ENCODE measurements around the gene CUL3. TPM values are rescaled to one million over a fixed set of nuclear protein-coding genes. Genes with fewer than 3 reads are reported as not detected.
"Not testable (repeated sequence)": the region's sequence is repeated elsewhere in the genome, so short reads cannot be mapped to it uniquely, and the experiment has no call there.

The CUL3 gene
- total RNA-seq, 1 donor from 2014 or later, result 89.8 TPM

GRCh38 chr2:224485081-224486014, 99.8 kb downstream of the CUL3 start:
- intact Hi-C loops (cut with micrococcal nuclease); H3K4me3 Mint-ChIP-seq (ENCODE audit: low read depth); DNase-seq (ENCODE audit: low spot score); H3K27me3 Mint-ChIP-seq (ENCODE audit: low read depth); H3K27ac Mint-ChIP-seq: not testable (repeated sequence)
- Mint-ChIP-seq H3K9me3 (peaks cover 11% of the 10 kb centered on the region), H3K36me3 (ENCODE audit: low read depth) (peaks cover 66% of the 10 kb centered on the region), H3K4me1 (ENCODE audit: low read depth) (peaks cover 30% of the 10 kb centered on the region)

GRCh38 chr2:224479826-224480225, 105.3 kb downstream of the CUL3 start:
- H3K4me3 Mint-ChIP-seq (ENCODE audit: low read depth), result no peak overlapping the region
- intact Hi-C loops (cut with micrococcal nuclease), result no loop called here
- H3K9me3 Mint-ChIP-seq, result no peaks in the 10 kb centered on the region
- peaks cover 56% of the 10 kb centered on the region for H3K36me3 Mint-ChIP-seq (ENCODE audit: low read depth)
- H3K27ac Mint-ChIP-seq, result no peak overlapping the region
- H3K4me1 Mint-ChIP-seq (ENCODE audit: low read depth), result peaks cover 6% of the 10 kb centered on the region
- H3K27me3 Mint-ChIP-seq (ENCODE audit: low read depth), result no peaks in the 10 kb centered on the region
- no peak for DNase-seq (ENCODE audit: low spot score)

- Mint-ChIP-seq H3K4me1 (ENCODE audit: low read depth) (no peaks in the 10 kb centered on the region), H3K36me3 (ENCODE audit: low read depth) (peaks cover 35% of the 10 kb centered on the region), H3K27ac (no peak overlapping the region), H3K4me3 (ENCODE audit: low read depth) (no peak overlapping the region), H3K27me3 (ENCODE audit: low read depth) (no peaks in the 10 kb centered on the region), H3K9me3 (no peaks in the 10 kb centered on the region)
- intact Hi-C loops (cut with micrococcal nuclease), result no loop called here
- no peak for DNase-seq (ENCODE audit: low spot score)
Observed at GRCh38 chr2:224472827-224473226, 112.3 kb downstream of the CUL3 start.

GRCh38 chr2:224472137-224472536, 113.0 kb downstream of the CUL3 start:
- Mint-ChIP-seq H3K27me3 (ENCODE audit: low read depth) (no peaks in the 10 kb centered on the region), H3K4me1 (ENCODE audit: low read depth) (no peaks in the 10 kb centered on the region), H3K4me3 (ENCODE audit: low read depth) (no peak overlapping the region), H3K9me3 (no peaks in the 10 kb centered on the region), H3K27ac (no peak overlapping the region), H3K36me3 (ENCODE audit: low read depth) (peaks cover 28% of the 10 kb centered on the region)
- intact Hi-C loops (cut with micrococcal nuclease), result no loop called here
- no peak for DNase-seq (ENCODE audit: low spot score)

GRCh38 chr2:224469374-224469964, 115.7 kb downstream of the CUL3 start:
- Mint-ChIP-seq H3K4me3 (ENCODE audit: low read depth) (no peak overlapping the region), H3K4me1 (ENCODE audit: low read depth) (peaks cover under 1% of the 10 kb centered on the region), H3K27me3 (ENCODE audit: low read depth) (no peaks in the 10 kb centered on the region), H3K9me3 (peaks cover 4% of the 10 kb centered on the region), H3K27ac (no peak overlapping the region), H3K36me3 (ENCODE audit: low read depth) (peaks cover 13% of the 10 kb centered on the region)
- DNase-seq (ENCODE audit: low spot score), result no peak
- intact Hi-C loops (cut with micrococcal nuclease), result no loop called here

- peaks cover 4% of the 10 kb centered on the region for H3K9me3 Mint-ChIP-seq
- H3K36me3 Mint-ChIP-seq (ENCODE audit: low read depth), result no peaks in the 10 kb centered on the region
- H3K4me1 Mint-ChIP-seq (ENCODE audit: low read depth), result peaks cover 5% of the 10 kb centered on the region
- intact Hi-C loops (cut with micrococcal nuclease), result no loop called here
- DNase-seq (ENCODE audit: low spot score), result no peak
- H3K27me3 Mint-ChIP-seq (ENCODE audit: low read depth), result peaks cover 6% of the 10 kb centered on the region
- H3K4me3 Mint-ChIP-seq (ENCODE audit: low read depth), result no peak overlapping the region
- H3K27ac Mint-ChIP-seq, result no peak overlapping the region
Observed at GRCh38 chr2:224466304-224466895, 118.8 kb downstream of the CUL3 start.

GRCh38 chr2:224461391-224461790, 123.8 kb downstream of the CUL3 start:
- H3K4me1 Mint-ChIP-seq (ENCODE audit: low read depth), result peaks cover 5% of the 10 kb centered on the region
- H3K36me3 Mint-ChIP-seq (ENCODE audit: low read depth), result no peaks in the 10 kb centered on the region
- H3K27ac Mint-ChIP-seq, result no peak overlapping the region
- H3K27me3 Mint-ChIP-seq (ENCODE audit: low read depth), result peaks cover 21% of the 10 kb centered on the region
- H3K4me3 Mint-ChIP-seq (ENCODE audit: low read depth), result no peak overlapping the region
- H3K9me3 Mint-ChIP-seq, result peaks cover 4% of the 10 kb centered on the region
- intact Hi-C loops (cut with micrococcal nuclease), result no loop called here
- DNase-seq (ENCODE audit: low spot score), result no peak

GRCh38 chr2:224457408-224458096, 127.6 kb downstream of the CUL3 start:
- Mint-ChIP-seq H3K27me3 (ENCODE audit: low read depth) (peaks cover 35% of the 10 kb centered on the region), H3K9me3 (no peaks in the 10 kb centered on the region), H3K4me1 (ENCODE audit: low read depth) (no peaks in the 10 kb centered on the region), H3K36me3 (ENCODE audit: low read depth) (no peaks in the 10 kb centered on the region), H3K27ac (no peak overlapping the region), H3K4me3 (ENCODE audit: low read depth) (no peak overlapping the region)
- no peak for DNase-seq (ENCODE audit: low spot score)
- intact Hi-C loops (cut with micrococcal nuclease), result no loop called here

GRCh38 chr2:224453892-224454291, 131.3 kb downstream of the CUL3 start:
- H3K36me3 Mint-ChIP-seq (ENCODE audit: low read depth), result no peaks in the 10 kb centered on the region
- DNase-seq (ENCODE audit: low spot score), result no peak
- H3K27ac Mint-ChIP-seq, result no peak overlapping the region
- no peaks in the 10 kb centered on the region for H3K4me1 Mint-ChIP-seq (ENCODE audit: low read depth)
- H3K27me3 Mint-ChIP-seq (ENCODE audit: low read depth), result peaks cover 35% of the 10 kb centered on the region
- no peaks in the 10 kb centered on the region for H3K9me3 Mint-ChIP-seq
- no peak overlapping the region for H3K4me3 Mint-ChIP-seq (ENCODE audit: low read depth)
- intact Hi-C loops (cut with micrococcal nuclease), result no loop called here

GRCh38 chr2:224449212-224450147, 135.7 kb downstream of the CUL3 start:
- Mint-ChIP-seq H3K4me1 (ENCODE audit: low read depth) (no peaks in the 10 kb centered on the region), H3K4me3 (ENCODE audit: low read depth) (no peak overlapping the region), H3K27me3 (ENCODE audit: low read depth) (peaks cover 23% of the 10 kb centered on the region), H3K9me3 (no peaks in the 10 kb centered on the region), H3K27ac (no peak overlapping the region), H3K36me3 (ENCODE audit: low read depth) (no peaks in the 10 kb centered on the region)
- no peak for DNase-seq (ENCODE audit: low spot score)
- intact Hi-C loops (cut with micrococcal nuclease), result loop anchor here (2.0 kb wide), 1 partner anchor 93 kb away; no protein-coding TSS in a partner anchor

- H3K4me1 Mint-ChIP-seq (ENCODE audit: low read depth), result no peaks in the 10 kb centered on the region
- no peak overlapping the region for H3K4me3 Mint-ChIP-seq (ENCODE audit: low read depth)
- H3K36me3 Mint-ChIP-seq (ENCODE audit: low read depth), result no peaks in the 10 kb centered on the region
- H3K27me3 Mint-ChIP-seq (ENCODE audit: low read depth), result peaks cover 26% of the 10 kb centered on the region
- no peak for DNase-seq (ENCODE audit: low spot score)
- intact Hi-C loops (cut with micrococcal nuclease), result loop anchor here (2.0 kb wide), 1 partner anchor 91 kb away; no protein-coding TSS in a partner anchor
- no peaks in the 10 kb centered on the region for H3K9me3 Mint-ChIP-seq
- H3K27ac Mint-ChIP-seq, result no peak overlapping the region
Observed at GRCh38 chr2:224448236-224448635, 136.9 kb downstream of the CUL3 start.

GRCh38 chr2:224444783-224445182, 140.4 kb downstream of the CUL3 start:
- peaks cover 10% of the 10 kb centered on the region for H3K4me1 Mint-ChIP-seq (ENCODE audit: low read depth)
- no peak overlapping the region for H3K4me3 Mint-ChIP-seq (ENCODE audit: low read depth)
- H3K27me3 Mint-ChIP-seq (ENCODE audit: low read depth), result peaks cover 47% of the 10 kb centered on the region
- no peaks in the 10 kb centered on the region for H3K9me3 Mint-ChIP-seq
- intact Hi-C loops (cut with micrococcal nuclease), result loop anchor here (5.0 kb wide), 1 partner anchor 208 kb away; no protein-coding TSS in a partner anchor
- no peak for DNase-seq (ENCODE audit: low spot score)
- H3K27ac Mint-ChIP-seq, result no peak overlapping the region
- no peaks in the 10 kb centered on the region for H3K36me3 Mint-ChIP-seq (ENCODE audit: low read depth)
